ENCODE data around the gene DPRX.
"Not testable (repeated sequence)": the region's sequence is repeated elsewhere in the genome, so short reads cannot be mapped to it uniquely, and the experiment has no call there.

Gene DPRX

DNA sequence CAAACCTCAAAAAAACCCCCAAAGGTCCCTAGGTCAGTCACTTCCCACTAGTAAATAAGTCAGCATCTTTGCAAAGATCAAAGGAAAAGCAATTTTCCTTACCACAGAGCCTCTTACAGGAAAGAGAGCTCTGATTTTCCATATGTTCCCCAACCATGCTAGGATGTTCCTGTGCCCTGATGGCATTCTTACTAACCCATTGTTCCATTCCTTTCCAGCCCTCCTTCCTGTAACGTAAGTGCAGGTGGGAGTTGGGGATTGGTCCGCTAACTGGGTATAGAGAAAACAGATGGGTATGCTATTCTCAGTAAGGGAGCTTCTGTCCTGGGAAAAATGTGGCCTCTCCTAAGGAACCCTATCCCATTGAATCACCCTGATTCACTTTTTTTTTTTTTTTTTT, 14.3 kb downstream of the DPRX start:
- DNase-seq (ENCODE audit: low read depth in 2 of 2): no peak

GRCh38 chr19:53647350-53647749, 15.6 kb downstream of the DPRX start:
- no peak for DNase-seq (ENCODE audit: low read depth in 2 of 2)

DNA sequence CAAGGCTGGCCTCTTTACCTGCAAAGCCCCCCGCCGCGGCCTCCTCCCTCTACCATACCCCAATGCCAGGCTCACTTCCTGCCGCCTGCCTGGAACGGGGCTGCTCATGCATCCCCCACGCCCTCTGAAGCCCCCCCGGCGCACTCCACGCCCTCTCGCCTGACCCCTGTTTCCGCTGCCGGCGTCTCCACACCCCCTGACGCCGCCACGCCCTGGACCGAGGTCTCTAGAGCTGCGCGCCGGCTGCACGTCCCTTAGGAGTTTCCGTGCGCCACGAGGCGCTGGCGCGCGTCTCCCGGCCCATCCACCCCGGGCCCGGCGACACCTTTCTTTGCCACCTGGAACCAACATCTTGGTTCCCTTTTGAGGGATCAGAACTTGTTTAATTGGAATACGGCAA, 16.0 kb downstream of the DPRX start:
- no peak for DNase-seq (ENCODE audit: low read depth in 2 of 2)

- DNase-seq (ENCODE audit: low read depth in 2 of 2): no peak
Measured at GRCh38 chr19:53649746-53650593, 18.2 kb downstream of the DPRX start.

- DNase-seq (ENCODE audit: low read depth in 2 of 2): no peak
Measured at GRCh38 chr19:53652476-53652875, 20.7 kb downstream of the DPRX start.

DNA sequence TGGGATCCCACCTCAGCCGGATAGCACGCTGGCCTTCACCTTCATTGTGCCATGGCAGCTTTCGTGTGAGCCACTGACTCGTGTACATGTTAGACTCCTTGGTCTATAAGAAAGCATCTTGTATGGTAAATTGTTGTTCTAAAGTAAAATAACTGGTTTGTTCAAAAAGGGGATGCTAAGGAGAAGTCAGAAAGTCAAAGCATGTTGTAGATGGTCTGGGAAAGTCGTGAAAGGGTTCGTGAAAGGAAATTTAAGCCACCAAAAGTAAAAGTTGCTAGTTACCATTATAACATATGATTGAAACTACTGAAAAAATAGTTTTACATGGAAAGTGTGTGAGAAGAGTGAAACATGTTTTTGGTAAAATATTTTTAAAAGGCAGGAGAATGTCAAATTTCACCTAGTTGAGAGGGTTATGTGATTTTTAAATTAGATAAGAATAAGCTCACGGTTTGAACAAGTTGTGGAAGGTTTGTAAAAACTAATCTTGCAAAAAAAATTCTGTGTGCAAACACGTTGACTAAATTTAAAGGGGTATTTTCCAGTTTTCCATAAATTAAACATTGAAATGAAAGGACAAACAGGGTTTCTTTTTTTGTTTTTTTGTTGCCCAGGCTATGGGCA, 23.4 kb downstream of the DPRX start:
- no peak for DNase-seq (ENCODE audit: low read depth in 2 of 2)

DNA sequence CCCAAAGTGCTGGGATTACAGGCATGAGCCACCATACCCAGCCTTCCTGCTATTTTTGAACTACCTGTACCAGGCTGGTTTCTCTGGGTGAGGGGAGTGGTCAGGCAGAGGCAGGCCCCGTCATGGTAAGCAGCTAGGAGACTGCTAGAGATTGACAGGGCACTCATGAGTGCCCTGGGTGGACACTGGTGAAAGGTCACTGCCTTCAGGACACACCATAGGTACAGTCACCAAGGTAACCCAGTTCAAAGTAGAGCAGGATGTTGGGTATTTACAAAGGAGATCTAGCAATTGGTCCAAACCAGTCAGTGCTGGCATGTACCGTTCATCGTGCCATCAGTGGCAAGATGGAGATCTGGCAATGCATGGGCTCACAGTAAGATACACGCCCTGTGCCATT, 25.5 kb downstream of the DPRX start:
- DNase-seq (ENCODE audit: low read depth in 2 of 2): no peak

- no peak for DNase-seq (ENCODE audit: low read depth in 2 of 2)
Measured at GRCh38 chr19:53657778-53658177, 26.0 kb downstream of the DPRX start.

DNA sequence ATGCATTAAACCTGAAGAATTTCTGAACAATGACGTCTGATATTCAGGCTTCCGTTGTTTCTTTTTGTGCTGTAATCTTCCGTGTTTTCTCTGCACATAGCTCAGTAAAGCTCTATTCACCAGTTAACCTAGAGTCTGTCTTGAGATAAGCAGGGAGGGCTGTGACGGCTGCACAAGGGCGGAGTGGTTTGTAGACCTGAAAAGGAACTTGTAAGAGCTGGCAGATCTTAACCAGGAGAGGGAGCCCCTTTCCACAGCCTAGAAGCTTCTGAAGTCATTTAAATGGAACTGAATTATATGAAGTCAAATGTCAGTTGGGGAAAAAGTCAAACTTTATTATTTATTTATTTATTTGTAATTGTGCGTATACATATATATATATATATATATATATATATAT, 27.5 kb downstream of the DPRX start:
- DNase-seq (ENCODE audit: low read depth in 2 of 2): no peak

- DNase-seq (ENCODE audit: low read depth in 2 of 2): no peak
Measured at GRCh38 chr19:53660584-53660983, 28.8 kb downstream of the DPRX start.

GRCh38 chr19:53662209-53662608, 30.4 kb downstream of the DPRX start:
- no peak for DNase-seq (ENCODE audit: low read depth in 2 of 2)

- DNase-seq (ENCODE audit: low read depth in 2 of 2): no peak
Measured at GRCh38 chr19:53664152-53664551, 32.4 kb downstream of the DPRX start.

DNA sequence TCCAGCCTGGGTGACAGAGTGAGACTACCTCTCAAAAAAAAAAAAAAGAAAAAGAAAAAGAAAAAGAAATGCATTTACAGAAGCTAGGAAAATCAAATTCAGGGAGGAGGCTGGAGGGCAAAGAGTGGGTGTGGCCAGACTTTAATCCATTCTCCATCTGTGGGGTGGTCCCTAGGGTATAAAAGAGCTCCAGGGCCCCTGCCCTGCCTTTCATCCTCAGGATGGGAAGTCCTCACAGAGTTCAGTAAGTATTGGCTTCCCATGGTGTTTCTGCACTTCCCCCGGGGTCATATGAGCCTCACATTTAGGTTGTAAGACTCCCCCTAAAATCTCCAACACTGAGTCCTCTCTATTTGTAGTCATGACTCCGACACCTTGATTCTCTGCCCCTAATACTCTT, 33.0 kb downstream of the DPRX start:
- no peak for DNase-seq (ENCODE audit: low read depth in 2 of 2)

DNA sequence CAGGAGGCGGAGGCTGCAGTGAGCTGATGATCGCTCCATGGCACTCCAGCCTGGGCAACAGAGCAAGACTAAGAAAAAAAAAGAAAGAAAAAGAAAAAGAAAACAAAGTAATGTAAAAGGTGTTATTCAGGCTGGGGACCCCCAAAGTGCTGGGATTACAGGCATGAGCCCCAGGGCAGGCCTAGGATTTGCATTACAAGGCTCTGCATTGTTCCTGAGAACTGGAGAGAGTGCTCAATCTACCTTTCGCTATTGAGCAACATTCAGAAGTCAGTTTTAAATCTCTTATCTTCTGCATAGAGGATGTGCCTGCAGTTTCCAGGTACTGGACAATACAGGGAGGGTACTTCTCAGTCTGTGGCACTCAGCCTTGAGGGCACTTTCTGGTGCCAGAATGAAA, 34.5 kb downstream of the DPRX start:
- not testable (repeated sequence) for DNase-seq (ENCODE audit: low read depth in 2 of 2)

DNA sequence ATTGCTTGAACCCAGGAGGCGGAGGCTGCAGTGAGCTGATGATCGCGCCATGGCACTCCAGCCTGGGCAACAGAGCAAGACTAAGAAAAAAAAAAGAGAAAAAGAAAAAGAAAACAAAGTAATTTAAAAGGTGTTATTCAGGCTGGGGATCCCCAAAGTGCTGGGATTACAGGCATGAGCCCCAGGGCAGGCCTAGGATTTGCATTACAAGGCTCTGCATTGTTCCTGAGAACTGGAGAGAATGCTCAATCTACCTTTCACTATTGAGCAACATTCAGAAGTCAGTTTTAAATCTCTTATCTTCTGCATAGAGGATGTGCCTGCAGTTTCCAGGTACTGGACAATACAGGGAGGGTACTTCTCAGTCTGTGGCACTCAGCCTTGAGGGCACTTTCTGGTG, 37.0 kb downstream of the DPRX start:
- not testable (repeated sequence) for DNase-seq (ENCODE audit: low read depth in 2 of 2)

- DNase-seq (ENCODE audit: low read depth in 2 of 2): no peak
Measured at GRCh38 chr19:53670345-53670744, 38.5 kb downstream of the DPRX start.

DNA sequence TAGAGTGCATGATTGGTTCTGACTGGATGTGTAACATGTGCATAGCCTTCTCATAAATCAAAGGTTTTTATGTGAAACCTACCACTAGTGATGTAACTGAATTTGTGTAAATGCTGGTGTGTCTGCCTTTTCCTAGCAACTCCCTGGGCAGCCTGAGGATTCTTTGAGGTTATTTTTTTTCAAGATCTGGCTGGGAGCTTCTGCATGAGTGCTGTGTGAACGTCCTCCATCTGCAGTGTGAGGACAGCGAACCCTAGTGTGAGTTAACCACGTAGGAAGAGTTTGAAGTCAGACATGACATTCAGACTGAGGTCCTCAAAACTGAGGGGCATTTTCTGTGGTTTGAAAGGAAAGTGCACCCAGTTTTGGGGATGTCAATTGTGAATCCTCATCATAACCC, 39.9 kb downstream of the DPRX start:
- DNase-seq (ENCODE audit: low read depth in 2 of 2): no peak
